ENCODE data around the gene CARD18. TPM values are rescaled to one million over a fixed set of nuclear protein-coding genes. Genes with fewer than 3 reads are reported as not detected.

CARD18 gene
- total RNA-seq, 1 experiment from 2014 or later: 8.1 TPM

DNA sequence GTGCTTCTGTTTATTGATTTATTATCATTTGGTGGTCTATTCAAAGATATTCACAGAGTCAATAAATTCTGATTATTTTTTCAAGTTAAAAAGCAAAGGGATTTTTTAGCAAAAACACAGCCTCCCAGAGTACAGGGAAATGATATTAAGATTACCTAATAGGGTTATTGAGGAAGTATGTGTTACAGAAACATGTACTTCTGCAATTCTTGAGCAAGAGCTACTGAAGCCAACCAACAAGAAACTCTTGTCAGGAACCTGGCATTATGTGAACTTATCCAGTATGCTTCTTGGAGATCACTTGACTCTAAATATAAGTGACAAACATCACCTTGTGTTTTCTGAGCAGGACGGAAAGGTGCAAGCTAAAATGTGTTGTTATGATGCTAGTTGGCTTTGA, 42.0 kb upstream of the CARD18 start:
- no peaks in the 10 kb centered on the region for H3K4me1 ChIP-seq (ENCODE audit: control insufficient read depth, insufficient read depth, low read length)
- ChIA-PET CTCF (no interaction called here), POLR2A (interaction anchor here (0.7 kb wide), 1 partner anchor 10 kb away, joined by 5 read pairs; no protein-coding TSS in a partner anchor)
- BruUV-seq (replicated peaks): no TSS peak
- DNase-seq (ENCODE audit: low read depth, low spot score): no peak
- H3K27ac ChIP-seq (ENCODE audit: low read length): no peak overlapping the region
- ATAC-seq: no peak
- no peaks in the 10 kb centered on the region for H3K36me3 ChIP-seq (ENCODE audit: control insufficient read depth, insufficient read depth, low read length)
- H3K27me3 ChIP-seq (ENCODE audit: control insufficient read depth, insufficient read depth, low read length): no peaks in the 10 kb centered on the region
- no peaks in the 10 kb centered on the region for H3K9me3 ChIP-seq (ENCODE audit: control insufficient read depth, insufficient read depth, low read depth, low read length)
- no peak for TF ChIP-seq TCF7L2 (IDR thresholded peaks at IDR 0.05; ENCODE audit: low read depth, low read length)
- no peak for TF ChIP-seq SIN3A (IDR thresholded peaks at IDR 0.05; ENCODE audit: borderline replicate concordance, insufficient read depth, low read depth, low read length)
- no peak for TF ChIP-seq CTCF (IDR thresholded peaks at IDR 0.05)
- TF ChIP-seq, protein P1, sequence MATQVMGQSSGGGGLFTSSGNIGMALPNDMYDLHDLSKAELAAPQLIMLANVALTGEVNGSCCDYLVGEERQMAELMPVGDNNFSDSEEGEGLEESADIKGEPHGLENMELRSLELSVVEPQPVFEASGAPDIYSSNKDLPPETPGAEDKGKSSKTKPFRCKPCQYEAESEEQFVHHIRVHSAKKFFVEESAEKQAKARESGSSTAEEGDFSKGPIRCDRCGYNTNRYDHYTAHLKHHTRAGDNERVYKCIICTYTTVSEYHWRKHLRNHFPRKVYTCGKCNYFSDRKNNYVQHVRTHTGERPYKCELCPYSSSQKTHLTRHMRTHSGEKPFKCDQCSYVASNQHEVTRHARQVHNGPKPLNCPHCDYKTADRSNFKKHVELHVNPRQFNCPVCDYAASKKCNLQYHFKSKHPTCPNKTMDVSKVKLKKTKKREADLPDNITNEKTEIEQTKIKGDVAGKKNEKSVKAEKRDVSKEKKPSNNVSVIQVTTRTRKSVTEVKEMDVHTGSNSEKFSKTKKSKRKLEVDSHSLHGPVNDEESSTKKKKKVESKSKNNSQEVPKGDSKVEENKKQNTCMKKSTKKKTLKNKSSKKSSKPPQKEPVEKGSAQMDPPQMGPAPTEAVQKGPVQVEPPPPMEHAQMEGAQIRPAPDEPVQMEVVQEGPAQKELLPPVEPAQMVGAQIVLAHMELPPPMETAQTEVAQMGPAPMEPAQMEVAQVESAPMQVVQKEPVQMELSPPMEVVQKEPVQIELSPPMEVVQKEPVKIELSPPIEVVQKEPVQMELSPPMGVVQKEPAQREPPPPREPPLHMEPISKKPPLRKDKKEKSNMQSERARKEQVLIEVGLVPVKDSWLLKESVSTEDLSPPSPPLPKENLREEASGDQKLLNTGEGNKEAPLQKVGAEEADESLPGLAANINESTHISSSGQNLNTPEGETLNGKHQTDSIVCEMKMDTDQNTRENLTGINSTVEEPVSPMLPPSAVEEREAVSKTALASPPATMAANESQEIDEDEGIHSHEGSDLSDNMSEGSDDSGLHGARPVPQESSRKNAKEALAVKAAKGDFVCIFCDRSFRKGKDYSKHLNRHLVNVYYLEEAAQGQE (IDR thresholded peaks at IDR 0.05; ENCODE audit: insufficient read depth in 1 of 2, low read depth in 2 of 2, low read length in 1 of 2): no peak
- no peak for TF ChIP-seq POLR2AphosphoS5 (IDR thresholded peaks at IDR 0.05; ENCODE audit: low read depth, low read length)
- in situ Hi-C loops (cut with HindIII; ENCODE audit: low pct_unique_long_range_greater_than_20kb, low sequenced_read_pairs): no loop called here
- H3K4me3 ChIP-seq (ENCODE audit: low read depth in 2 of 2, low read length in 2 of 2): no peak overlapping the region
- intact Hi-C loops (cut with micrococcal nuclease; ENCODE audit: unreplicated experiment): no loop called here

GRCh38 chr11:105181100-105181499, 41.5 kb upstream of the CARD18 start:
- ATAC-seq: no peak
- ChIA-PET CTCF (interaction anchor here (0.6 kb wide), 1 partner anchor 127 kb away, joined by 4 read pairs; no protein-coding TSS in a partner anchor), POLR2A (interaction anchor here (0.7 kb wide), 1 partner anchor 10 kb away, joined by 5 read pairs; no protein-coding TSS in a partner anchor)
- intact Hi-C loops (cut with micrococcal nuclease; ENCODE audit: unreplicated experiment): no loop called here
- H3K27me3 ChIP-seq (ENCODE audit: control insufficient read depth, insufficient read depth, low read length): no peaks in the 10 kb centered on the region
- H3K27ac ChIP-seq (ENCODE audit: low read length): no peak overlapping the region
- no peak overlapping the region for H3K4me3 ChIP-seq (ENCODE audit: low read depth in 2 of 2, low read length in 2 of 2)
- H3K36me3 ChIP-seq (ENCODE audit: control insufficient read depth, insufficient read depth, low read length): no peaks in the 10 kb centered on the region
- in situ Hi-C loops (cut with HindIII; ENCODE audit: low pct_unique_long_range_greater_than_20kb, low sequenced_read_pairs): no loop called here
- no peak for TF ChIP-seq CTCF (IDR thresholded peaks at IDR 0.05)
- TF ChIP-seq TCF7L2 (IDR thresholded peaks at IDR 0.05; ENCODE audit: low read depth, low read length): no peak
- TF ChIP-seq, protein P1 (IDR thresholded peaks at IDR 0.05; ENCODE audit: insufficient read depth in 1 of 2, low read depth in 2 of 2, low read length in 1 of 2): no peak
- TF ChIP-seq POLR2AphosphoS5 (IDR thresholded peaks at IDR 0.05; ENCODE audit: low read depth, low read length): no peak
- TF ChIP-seq SIN3A (IDR thresholded peaks at IDR 0.05; ENCODE audit: borderline replicate concordance, insufficient read depth, low read depth, low read length): no peak
- no peak for DNase-seq (ENCODE audit: low read depth, low spot score)
- no peaks in the 10 kb centered on the region for H3K9me3 ChIP-seq (ENCODE audit: control insufficient read depth, insufficient read depth, low read depth, low read length)
- no TSS peak for BruUV-seq (replicated peaks)
- H3K4me1 ChIP-seq (ENCODE audit: control insufficient read depth, insufficient read depth, low read length): no peaks in the 10 kb centered on the region

All from Panc1 (cell line).